Tibial nerve (tissue), 4 donors: ENCODE data around the gene APC2. TPM values are rescaled to one million over a fixed set of nuclear protein-coding genes. Genes with fewer than 3 reads are reported as not detected.
"Not testable (repeated sequence)": the region's sequence is repeated elsewhere in the genome, so short reads cannot be mapped to it uniquely, and the experiment has no call there.

ENCODE experiments used
- DNase-seq, 2 donors: peaks; one replicate each; pipeline ENCODE4 v3.0.0-alpha.2; 2019; ENCODE audit warnings: low spot score in 2 of 2
- H3K27ac ChIP-seq, 4 donors: fragments of 200-600 bp; sonication (generic) in 3 of 4; one replicate each; pipeline ENCODE4 v1.5.1; 2017 to 2019; ENCODE audit warnings: mild to moderate bottlenecking in 1 of 4
- H3K27me3 ChIP-seq, 2 donors: fragments of 200-600 bp; sonication (generic) in 1 of 2; one replicate each; pipeline versions ENCODE4 v1.5.1 to v1.6.0; 2017 to 2019
- H3K36me3 ChIP-seq, 3 donors: fragments of 200-600 bp; sonication (generic); one replicate each; pipeline ENCODE4 v1.5.1; 2018 to 2019
- H3K4me1 ChIP-seq, 4 donors: fragments of 200-600 bp; sonication (generic) in 3 of 4; one replicate each; pipeline ENCODE4 v1.5.1; 2017 to 2019
- H3K4me3 ChIP-seq, 4 donors: fragments of 200-600 bp; sonication (generic) in 3 of 4; one replicate each; pipeline ENCODE4 v1.5.1; 2017 to 2019; ENCODE audit warnings: mild to moderate bottlenecking in 1 of 4, moderate library complexity in 1 of 4
- H3K9me3 ChIP-seq, 4 donors: fragments of 200-600 bp; sonication (generic) in 3 of 4; one replicate each; pipeline ENCODE4 v1.5.1; 2017 to 2019
- CTCF ChIP-seq, 5 experiments: fragments of 200-600 bp in 3 of 5; fragments of 450-650 bp in 2 of 5; sonication (generic) in 3 of 5; IDR thresholded peaks; one replicate each; pipeline ENCODE4 v1.5.1; 2016 to 2019; ENCODE audit warnings: antibody characterized with exemption in 5 of 5, mild to moderate bottlenecking in 3 of 5, moderate library complexity in 2 of 5
- EP300 ChIP-seq, 2 donors: sonication (generic); formaldehyde crosslinking; IDR thresholded peaks; one replicate each; pipeline ENCODE4 v1.6.1; 2017; ENCODE audit warnings: antibody characterized with exemption in 2 of 2, mild to moderate bottlenecking in 1 of 2
- POLR2A ChIP-seq, 2 donors: fragments of 450-650 bp; IDR thresholded peaks; one replicate each; pipeline ENCODE4 v1.6.1; 2017; ENCODE audit warnings: antibody characterized with exemption in 2 of 2, mild to moderate bottlenecking in 2 of 2, moderate library complexity in 2 of 2
- WGBS, 2 donors: methylation state at CpG; one replicate each; pipeline ENCODE4 v1.1.5; 2018; 5-methylcytosine and 5-hydroxymethylcytosine counted together
- total RNA-seq, 4 donors: library from RNA; depleted of rRNA; stranded (reverse); fragments of >200 nt; gene quantifications; one replicate each; pipeline ENCODE4 v1.1.0, GENCODE V29; 2016

APC2 gene
- total RNA-seq, 4 donors from 2014 or later, result 1.7 to 10.2 (median 4.2) TPM

DNA sequence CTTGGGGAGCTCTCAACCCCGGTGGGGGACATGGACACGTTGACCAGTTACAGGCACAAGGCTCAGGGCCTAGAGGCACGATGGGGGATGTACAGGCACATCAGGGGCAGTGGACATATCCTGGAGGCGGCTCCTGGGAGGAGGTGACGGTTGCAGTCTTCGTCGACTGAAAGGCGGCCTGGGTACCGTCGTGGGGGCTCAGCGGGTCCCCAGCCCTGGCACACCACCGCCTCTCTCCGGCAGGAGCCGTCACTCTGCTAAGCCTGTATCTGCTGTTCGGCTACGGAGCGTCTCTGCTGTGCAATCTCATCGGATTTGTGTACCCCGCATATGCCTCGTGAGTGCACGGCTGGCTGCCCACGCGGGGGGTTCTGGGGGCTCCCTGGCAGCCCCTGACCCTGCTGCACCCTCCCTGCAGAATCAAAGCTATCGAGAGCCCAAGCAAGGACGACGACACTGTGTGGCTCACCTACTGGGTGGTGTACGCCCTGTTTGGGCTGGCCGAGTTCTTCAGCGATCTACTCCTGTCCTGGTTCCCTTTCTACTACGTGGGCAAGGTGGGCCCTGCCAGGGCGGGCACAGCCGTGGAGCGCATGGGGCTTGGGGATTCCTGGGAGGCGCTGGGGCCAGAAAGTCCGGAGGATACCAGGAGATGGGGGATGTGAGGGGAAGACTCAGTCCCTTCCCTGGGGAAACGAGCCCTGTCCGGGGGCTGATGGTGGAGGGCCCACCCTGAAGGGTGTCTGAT lies 45.3 kb downstream of the APC2 start:
- Histone ChIP-seq H3K4me3 (no peak overlapping the region), H3K9me3 (no peaks in the 10 kb centered on the region), H3K4me1 (peaks cover 0 to 11% (median 6%) of the 10 kb centered on the region in 4 donors), H3K27me3 (peaks cover 0 to 29% of the 10 kb centered on the region in 2 donors), H3K36me3 (no peaks in the 10 kb centered on the region), H3K27ac (no peak overlapping the region)
- no peak for DNase-seq
- TF ChIP-seq POLR2A (IDR thresholded peaks at IDR 0.05) (no peak), CTCF (IDR thresholded peaks at IDR 0.05) (no peak), EP300 (IDR thresholded peaks at IDR 0.05) (no peak)
- WGBS, 2 donors, result 82 to 84% methylated on average over 32 to 34 of the region's 37 CpGs

- Histone ChIP-seq H3K4me3 (no peak overlapping the region), H3K27me3 (peaks cover 0 to 29% of the 10 kb centered on the region in 2 donors), H3K27ac (no peak overlapping the region), H3K36me3 (no peaks in the 10 kb centered on the region), H3K4me1 (peaks cover 0 to 9% (median 6%) of the 10 kb centered on the region in 4 donors), H3K9me3 (no peaks in the 10 kb centered on the region)
- TF ChIP-seq EP300 (IDR thresholded peaks at IDR 0.05) (no peak), CTCF (IDR thresholded peaks at IDR 0.05) (no peak), POLR2A (IDR thresholded peaks at IDR 0.05) (no peak)
- WGBS, 2 donors, result 82 to 83% methylated on average over 36 of the region's 40 CpGs
- DNase-seq, result no peak
Observed at GRCh38 chr19:1495799-1496713, 46.1 kb downstream of the APC2 start.

DNA sequence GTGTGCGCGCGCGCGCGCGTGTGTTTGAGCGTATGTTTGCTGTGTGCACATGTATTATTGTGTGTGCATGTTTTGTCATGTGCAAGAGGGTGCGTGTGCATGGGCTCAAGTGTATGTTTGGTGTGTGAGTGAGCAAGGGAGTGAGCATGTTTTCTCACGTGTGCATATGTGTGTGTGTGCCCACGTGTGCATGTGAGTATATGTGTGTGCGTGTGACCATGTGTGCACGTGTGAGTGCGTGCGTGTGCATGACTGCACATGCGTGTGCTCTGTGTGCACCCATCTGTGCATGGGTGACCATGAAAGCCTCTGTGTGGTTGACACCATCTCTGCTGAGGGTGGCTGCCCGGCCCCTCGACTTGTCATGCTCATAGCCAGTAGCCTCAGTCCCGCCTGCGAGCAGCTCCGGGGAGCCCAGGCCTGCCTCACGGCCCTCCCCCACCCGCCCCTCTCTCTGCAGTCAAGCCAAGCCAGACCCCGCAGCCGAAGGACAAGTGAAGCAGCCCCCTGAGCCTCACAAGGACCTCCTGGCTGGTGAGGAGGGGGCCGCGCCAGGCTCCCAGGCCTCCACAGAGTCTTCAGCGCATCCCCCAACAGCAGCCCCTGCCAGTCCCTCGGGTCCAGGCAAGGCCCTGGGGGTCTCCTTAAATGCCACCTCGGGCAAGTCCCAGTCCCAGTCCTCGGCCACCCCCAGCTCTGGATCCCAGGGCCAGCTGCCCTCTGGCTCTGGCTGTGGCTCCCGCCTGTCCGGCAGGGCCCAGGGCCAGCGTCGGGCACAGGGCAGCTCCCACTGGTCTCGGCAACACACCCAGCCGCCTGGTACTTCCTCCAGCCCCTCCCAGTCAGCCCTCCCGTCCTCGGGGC lies 47.0 kb downstream of the APC2 start:
- Histone ChIP-seq H3K27me3 (peaks cover 0 to 25% of the 10 kb centered on the region in 2 donors), H3K9me3 (no peaks in the 10 kb centered on the region), H3K4me3 (no peak overlapping the region), H3K4me1 (no peaks in the 10 kb centered on the region), H3K36me3 (no peaks in the 10 kb centered on the region), H3K27ac (no peak overlapping the region)
- DNase-seq, result no peak
- TF ChIP-seq POLR2A (IDR thresholded peaks at IDR 0.05) (no peak), CTCF (IDR thresholded peaks at IDR 0.05) (no peak)
- 72 to 73% methylated on average over 33 to 34 of the region's 39 CpGs for WGBS, 2 donors

DNA sequence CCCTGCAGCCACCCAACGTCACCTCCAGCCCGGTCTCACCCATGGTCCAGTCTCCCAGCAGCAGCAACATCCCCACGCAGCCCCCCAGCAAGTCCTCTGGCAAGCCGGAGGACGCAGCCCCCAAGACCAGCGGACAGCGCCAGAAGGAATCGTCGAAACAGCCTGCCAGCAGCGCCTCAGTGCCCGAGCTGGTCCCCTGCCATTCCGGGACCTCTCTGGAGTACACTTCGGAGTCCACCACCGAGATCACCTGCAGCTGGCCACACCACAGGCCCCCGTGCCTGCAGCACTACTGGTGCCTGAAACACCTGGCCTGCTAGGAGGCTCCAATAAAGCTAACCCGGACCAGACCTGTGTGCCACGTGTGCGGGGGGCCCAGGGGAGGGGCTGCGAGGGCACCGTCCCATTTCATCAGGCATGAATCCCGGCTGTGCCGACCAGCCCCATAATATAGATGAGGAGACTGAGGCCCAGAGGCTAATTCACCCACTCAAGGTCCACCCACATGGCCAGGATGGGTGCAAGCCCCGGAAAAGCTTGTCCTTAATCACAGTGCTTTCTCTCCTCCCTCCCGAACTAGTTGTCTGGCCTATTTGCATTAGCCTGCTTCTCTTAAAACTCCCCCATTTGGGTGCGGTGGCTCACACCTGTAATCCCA lies 47.8 kb downstream of the APC2 start:
- Histone ChIP-seq H3K4me1 (peaks cover 0 to 1% (median under 1%) of the 10 kb centered on the region in 4 donors), H3K27me3 (peaks cover 0 to 24% of the 10 kb centered on the region in 2 donors), H3K4me3 (no peak overlapping the region), H3K36me3 (no peaks in the 10 kb centered on the region), H3K9me3 (no peaks in the 10 kb centered on the region), H3K27ac (no peak overlapping the region)
- WGBS, 2 donors, result 83 to 91% methylated on average over 14 to 16 of the region's 25 CpGs
- DNase-seq, result no peak
- TF ChIP-seq POLR2A (IDR thresholded peaks at IDR 0.05), result no peak

GRCh38 chr19:1499231-1499630 lies 49.3 kb downstream of the APC2 start:
- Histone ChIP-seq H3K4me1 (peaks cover 0 to 16% (median 12%) of the 10 kb centered on the region in 4 donors), H3K27me3 (peaks cover 0 to 40% of the 10 kb centered on the region in 2 donors)
- not testable (repeated sequence) for H3K9me3 ChIP-seq, DNase-seq, H3K36me3 ChIP-seq, H3K27ac ChIP-seq, H3K4me3 ChIP-seq
- WGBS, 2 donors, result no CpG with 5 or more reads among the region's 34 CpGs
